Breast epithelium (tissue), 3 donors: ENCODE measurements around the gene DCST2.

Experiments
- POLR2A ChIP-seq: fragments of 450-650 bp; IDR thresholded peaks from one replicate; pipeline ENCODE4 v1.6.1; 2016; ENCODE audit warnings: antibody characterized with exemption, mild to moderate bottlenecking, moderate library complexity
- POLR2AphosphoS5 ChIP-seq, 3 donors: sonication (generic); formaldehyde crosslinking; IDR thresholded peaks; one replicate each; pipeline ENCODE4 v1.6.1; 2017; ENCODE audit warnings: antibody characterized with exemption in 3 of 3

DNA sequence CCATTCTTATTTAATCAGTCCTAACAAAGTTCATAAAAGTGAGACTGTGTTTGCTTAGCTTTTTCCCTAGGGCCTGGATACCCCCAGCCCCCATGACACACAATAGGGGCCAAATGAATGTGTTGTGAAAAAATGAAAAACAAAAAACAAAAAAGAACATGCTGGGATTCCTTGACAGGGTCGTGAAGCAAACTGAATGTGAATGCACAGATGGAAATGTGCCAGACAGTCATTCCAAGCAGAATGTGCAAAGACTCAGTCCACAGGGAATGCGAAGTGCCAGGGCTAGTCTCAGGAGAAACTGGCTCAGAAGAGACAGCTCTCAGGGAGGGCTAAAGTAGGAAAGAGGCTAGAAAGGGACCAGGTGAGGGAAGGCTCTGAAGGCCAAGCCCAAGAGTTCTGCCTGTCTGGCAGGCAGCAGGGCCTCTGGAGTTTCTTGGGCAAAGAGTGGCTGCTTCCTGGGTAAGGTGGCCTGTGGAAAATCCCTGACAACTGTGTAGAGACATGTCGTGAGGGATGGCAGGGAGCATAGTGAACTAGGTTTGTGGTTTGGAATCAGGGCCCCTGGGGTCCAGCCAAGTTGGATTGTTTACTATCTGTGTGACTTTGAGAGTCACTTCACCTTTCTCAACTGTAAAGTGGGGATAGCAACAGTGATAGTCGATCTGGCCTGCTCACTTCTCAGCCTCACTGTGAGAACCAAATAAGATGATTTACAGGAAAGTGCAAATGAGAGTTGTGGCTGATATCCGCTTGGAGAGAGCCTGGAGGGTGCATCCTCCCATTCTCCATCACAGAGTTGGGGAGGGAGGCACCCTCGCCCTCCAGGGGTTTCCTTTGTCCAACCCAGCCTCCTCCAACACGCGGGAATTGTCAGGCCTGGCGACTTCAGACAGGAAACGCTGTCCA is 16.3 kb upstream of the DCST2 start:
- TF ChIP-seq POLR2A = no peak
- TF ChIP-seq POLR2AphosphoS5 (IDR thresholded peaks at IDR 0.05) = no peak
